IMR-90 (cell line): Measurements from ENCODE around the gene ZNF503.

ENCODE experiments used
- CTCF ChIP-seq: conservative IDR thresholded peaks from 2 replicates; pipeline ENCODE4 v1.5.1; 2012; ENCODE audit warnings: mild to moderate bottlenecking, low read depth, low read length, improper control_type of control experiment
- MAZ ChIP-seq: IDR thresholded peaks from 2 replicates; pipeline ENCODE4 v1.6.1; 2012; ENCODE audit warnings: low read depth, mild to moderate bottlenecking, low read length, improper control_type of control experiment, moderate library complexity, borderline replicate concordance
- RAD21 ChIP-seq: IDR thresholded peaks from 2 replicates; pipeline ENCODE4 v1.6.1; 2012; ENCODE audit warnings: low read length, improper control_type of control experiment
- RCOR1 ChIP-seq: IDR thresholded peaks from 2 replicates; pipeline ENCODE4 v1.6.1; 2012; ENCODE audit warnings: mild to moderate bottlenecking, low read length, improper control_type of control experiment; ENCODE audit not compliant: insufficient replicate concordance

GRCh38 chr10:75395932-75396630 lies 5.5 kb downstream of the ZNF503 start:
- TF ChIP-seq RCOR1 (no peak), RAD21 (no peak), CTCF (no peak), MAZ (no peak)
